ENCODE data around the gene SCRN1.

GRCh38 chr7:29969738-29970137, 19.9 kb downstream of the SCRN1 start:
- TF ChIP-seq EZH2 (IDR thresholded peaks at IDR 0.05) (no peak), POLR2AphosphoS5 (IDR thresholded peaks at IDR 0.05; ENCODE audit: borderline replicate concordance, low read depth, low read length) (no peak), FOXP2 (optimal IDR thresholded peaks at IDR 0.05; ENCODE audit: control extremely low read depth, extremely low read length, insufficient read depth) (no peak)
